ENCODE results near the gene SUZ12.
A peak's percentile ranks its signal among the peaks of the same experiment; 100 is the strongest.
"Not testable (repeated sequence)": the region's sequence is repeated elsewhere in the genome, so short reads cannot be mapped to it uniquely, and the experiment has no call there.

SUZ12 gene

GRCh38 chr17:31936615-31937609 lies at the start of gene SUZ12:
TSS of gene SUZ12 (plus strand) at chr17:31937007. CDS start at chr17:31937247, 240 bp downstream.
- peak in 1 of 2 experiments; percentile 56 for DNase-seq

- DNase-seq: no peak
These were observed 48.7 kb upstream of the SUZ12 start for GRCh38 chr17:31888124-31888523.

- no peak for DNase-seq
These were observed 35.9 kb upstream of the SUZ12 start for GRCh38 chr17:31900877-31901276.

- DNase-seq: no peak
These were observed 34.1 kb upstream of the SUZ12 start for GRCh38 chr17:31902693-31903092.

GRCh38 chr17:31903401-31903800 lies 33.4 kb upstream of the SUZ12 start:
- no peak for DNase-seq

GRCh38 chr17:31907342-31907962 lies 29.4 kb upstream of the SUZ12 start:
- DNase-seq: no peak

- no peak for DNase-seq
These were observed 28.4 kb upstream of the SUZ12 start for GRCh38 chr17:31908386-31908785.

- not testable (repeated sequence) for DNase-seq
These were observed 24.1 kb upstream of the SUZ12 start for GRCh38 chr17:31912705-31913104.

- DNase-seq: no peak
These were observed 21.2 kb upstream of the SUZ12 start for GRCh38 chr17:31915456-31916100.

- no peak for DNase-seq
These were observed 20.2 kb upstream of the SUZ12 start for GRCh38 chr17:31916491-31917064.

- no peak for DNase-seq
These were observed 19.7 kb upstream of the SUZ12 start for GRCh38 chr17:31917065-31917529.

GRCh38 chr17:31917721-31918120 lies 19.1 kb upstream of the SUZ12 start:
- DNase-seq: not testable (repeated sequence)

- DNase-seq: no peak
These were observed 18.1 kb upstream of the SUZ12 start for GRCh38 chr17:31918701-31919128.

GRCh38 chr17:31919802-31920525 lies 16.8 kb upstream of the SUZ12 start:
- no peak for DNase-seq

GRCh38 chr17:31926100-31926729 lies 10.6 kb upstream of the SUZ12 start:
- no peak for DNase-seq

- no peak for DNase-seq
These were observed 5.1 kb upstream of the SUZ12 start for GRCh38 chr17:31931756-31932155.

- no peak for DNase-seq
These were observed 1.3 kb upstream of the SUZ12 start for GRCh38 chr17:31935512-31935911.

GRCh38 chr17:31937926-31938641 lies 1.3 kb downstream of the SUZ12 start:
- DNase-seq: not testable (repeated sequence)

- not testable (repeated sequence) for DNase-seq
These were observed 5.1 kb downstream of the SUZ12 start for GRCh38 chr17:31941916-31942315.

- DNase-seq: not testable (repeated sequence)
These were observed 5.6 kb downstream of the SUZ12 start for GRCh38 chr17:31942396-31942795.

- DNase-seq: not testable (repeated sequence)
These were observed 15.1 kb downstream of the SUZ12 start for GRCh38 chr17:31951953-31952352.

All from cerebellar nuclear complex (tissue), 1 donor.